OCI-LY7 (cell line): Measurements from ENCODE around the gene IRF2. TPM values are rescaled to one million over a fixed set of nuclear protein-coding genes. Genes with fewer than 3 reads are reported as not detected.
"Not testable (repeated sequence)": the region's sequence is repeated elsewhere in the genome, so short reads cannot be mapped to it uniquely, and the experiment has no call there.

Source experiments
- BruUV-seq: library from RNA; stranded (reverse); fragments of 400-500 nt; replicated peaks from 2 replicates; lab custom pipeline; 2021; lab: Mats Ljungman, UMichigan
- CTCF ChIA-PET: fragments of 300-600 bp; sonication (Branson Sonifier 250); formaldehyde crosslinking; loops from one replicate; lab custom pipeline; 2022; ENCODE audit warnings: antibody characterized with exemption; ENCODE audit not compliant: unreplicated experiment; lab: Charles Lee
- POLR2A ChIA-PET: fragments of 300-600 bp; sonication (Branson Sonifier 250); formaldehyde crosslinking; loops from one replicate; lab custom pipeline; 2022; ENCODE audit warnings: antibody characterized with exemption; lab: Charles Lee
- DNase-seq: peaks from one replicate; pipeline ENCODE4 v3.0.0-alpha.2; 2015; ENCODE audit warnings: low spot score
- H2AFZ ChIP-seq: fragments of 200-600 bp; sonication (generic), shearing (Covaris generic); 2 replicates; pipeline ENCODE4 v1.6.1; 2014; ENCODE audit warnings: mild to moderate bottlenecking, antibody characterized with exemption, low read length, moderate library complexity
- H3K27ac ChIP-seq: fragments of 200-600 bp; sonication (generic); 2 replicates; pipeline ENCODE4 v1.5.1; 2014; ENCODE audit warnings: mixed run types, low read depth, mild to moderate bottlenecking, moderate library complexity, low read length, inconsistent platforms; ENCODE audit not compliant: poor library complexity, severe bottlenecking
- H3K36me3 ChIP-seq: fragments of 200-600 bp; sonication (generic); 2 replicates; pipeline ENCODE4 v1.6.1; 2014; ENCODE audit warnings: mild to moderate bottlenecking, antibody characterized with exemption, low read length, moderate library complexity, mixed read lengths; ENCODE audit not compliant: insufficient read depth
- H3K4me1 ChIP-seq: fragments of 200-600 bp; sonication (generic); 2 replicates; pipeline ENCODE4 v1.5.1; 2014; ENCODE audit warnings: mild to moderate bottlenecking, low read length; ENCODE audit not compliant: insufficient read depth, poor library complexity, severe bottlenecking
- H3K4me2 ChIP-seq: fragments of 200-600 bp; sonication (generic); 2 replicates; pipeline ENCODE4 v1.6.1; 2014; ENCODE audit warnings: mild to moderate bottlenecking, low read length
- H3K4me3 ChIP-seq: fragments of 200-600 bp; sonication (generic); 2 replicates; pipeline ENCODE4 v1.5.1; 2014; ENCODE audit warnings: mild to moderate bottlenecking, low read depth, low read length; ENCODE audit not compliant: poor library complexity, severe bottlenecking
- H3K79me2 ChIP-seq: fragments of 200-600 bp; sonication (generic); 2 replicates; pipeline ENCODE4 v1.6.1; 2016; ENCODE audit warnings: low read depth, mild to moderate bottlenecking, low read length, moderate library complexity, mixed read lengths; ENCODE audit not compliant: insufficient read depth
- H3K9me2 ChIP-seq: fragments of 200-600 bp; sonication (generic); 2 replicates; pipeline ENCODE4 v1.6.1; 2016; ENCODE audit warnings: mild to moderate bottlenecking, low read length, mixed read lengths; ENCODE audit not compliant: insufficient read depth
- H3K9me3 ChIP-seq: fragments of 200-600 bp; sonication (generic); 2 replicates; pipeline ENCODE4 v1.6.1; 2014; ENCODE audit warnings: mild to moderate bottlenecking, mixed run types, low read length, mixed read lengths
- H4K20me1 ChIP-seq: fragments of 200-600 bp; sonication (generic); 2 replicates; pipeline ENCODE4 v1.6.1; 2014; ENCODE audit warnings: mild to moderate bottlenecking, antibody characterized with exemption, low read length, moderate library complexity, mixed read lengths; ENCODE audit not compliant: insufficient read depth
- EZH2phosphoT487 ChIP-seq: fragments of 200-600 bp; sonication (generic); IDR thresholded peaks from 2 replicates; pipeline ENCODE4 v1.6.1; 2018; ENCODE audit warnings: low read depth, borderline replicate concordance, mild to moderate bottlenecking, mixed run types, antibody characterized with exemption, low read length, moderate library complexity, mixed read lengths
- intact Hi-C: fragments of 100-400 bp; cut with micrococcal nuclease; formaldehyde crosslinking; loops from one replicate; pipeline ENCODE4 v1.10.0; 2022; ENCODE audit not compliant: unreplicated experiment
- total RNA-seq, 2 experiments: library from RNA; depleted of rRNA in 1 of 2; stranded (reverse); fragments of >200 nt in 1 of 2; shearing (Covaris generic) in 1 of 2; gene quantifications; 2 replicates each; pipeline ENCODE4 v1.2.3, GENCODE V29; 2014 to 2022
- TF ChIP-seq, protein P1 (sequence below): fragments of 200-600 bp; sonication (generic); conservative IDR thresholded peaks from 2 replicates; pipeline ENCODE4 v1.5.1; 2014; ENCODE audit warnings: mild to moderate bottlenecking, antibody characterized with exemption, low read length, moderate library complexity, mixed read lengths

IRF2 gene
- total RNA-seq, 2 experiments from 2014 or later, result 32.3 to 37.8 TPM

DNA sequence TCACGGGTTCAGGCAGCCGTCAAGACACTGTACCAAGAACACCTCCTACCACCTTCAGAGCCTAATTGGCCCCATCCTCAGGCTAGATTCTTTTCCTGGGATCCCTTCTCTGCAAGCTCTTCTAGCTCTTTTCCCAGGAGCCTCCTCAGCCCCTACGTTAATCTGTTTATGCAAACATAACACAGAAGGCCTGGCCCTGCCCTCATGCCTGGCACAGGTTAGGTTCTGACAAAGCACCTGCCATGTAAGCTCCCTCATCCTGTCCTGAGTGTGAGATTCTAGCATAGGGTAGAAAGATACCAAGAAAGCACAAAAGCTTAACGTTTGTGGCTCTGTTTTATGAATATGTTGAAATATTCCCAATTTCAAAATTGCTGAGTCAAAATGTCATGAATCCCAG, 93.6 kb downstream of the IRF2 start:
- Histone ChIP-seq H3K4me2 (no peak overlapping the region), H3K4me1 (peaks cover 43% of the 10 kb centered on the region), H3K9me3 (no peaks in the 10 kb centered on the region; the same call in 1 of the 2 replicates), H3K79me2 (no peaks in the 10 kb centered on the region), H2AFZ (no peak overlapping the region), H3K36me3 (peaks cover 11% of the 10 kb centered on the region; the same call in 1 of the 2 replicates), H3K9me2 (no peaks in the 10 kb centered on the region), H4K20me1 (0 out of 2 replicates have a peak, but pooled peaks cover 6% of the 10 kb centered on the region), H3K27ac (no peak overlapping the region), H3K4me3 (no peak overlapping the region)
- TF ChIP-seq, protein P1, sequence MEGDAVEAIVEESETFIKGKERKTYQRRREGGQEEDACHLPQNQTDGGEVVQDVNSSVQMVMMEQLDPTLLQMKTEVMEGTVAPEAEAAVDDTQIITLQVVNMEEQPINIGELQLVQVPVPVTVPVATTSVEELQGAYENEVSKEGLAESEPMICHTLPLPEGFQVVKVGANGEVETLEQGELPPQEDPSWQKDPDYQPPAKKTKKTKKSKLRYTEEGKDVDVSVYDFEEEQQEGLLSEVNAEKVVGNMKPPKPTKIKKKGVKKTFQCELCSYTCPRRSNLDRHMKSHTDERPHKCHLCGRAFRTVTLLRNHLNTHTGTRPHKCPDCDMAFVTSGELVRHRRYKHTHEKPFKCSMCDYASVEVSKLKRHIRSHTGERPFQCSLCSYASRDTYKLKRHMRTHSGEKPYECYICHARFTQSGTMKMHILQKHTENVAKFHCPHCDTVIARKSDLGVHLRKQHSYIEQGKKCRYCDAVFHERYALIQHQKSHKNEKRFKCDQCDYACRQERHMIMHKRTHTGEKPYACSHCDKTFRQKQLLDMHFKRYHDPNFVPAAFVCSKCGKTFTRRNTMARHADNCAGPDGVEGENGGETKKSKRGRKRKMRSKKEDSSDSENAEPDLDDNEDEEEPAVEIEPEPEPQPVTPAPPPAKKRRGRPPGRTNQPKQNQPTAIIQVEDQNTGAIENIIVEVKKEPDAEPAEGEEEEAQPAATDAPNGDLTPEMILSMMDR, result no peak
- no peak for TF ChIP-seq EZH2phosphoT487
- ChIA-PET POLR2A (interaction anchor here (0.6 to 3.3 kb wide), 11 partner anchors 10 to 1092 kb away, joined by 3 to 12 read pairs (median 5); no protein-coding TSS in a partner anchor), CTCF (interaction anchor here (1.5 kb wide), 1 partner anchor 37 kb away, joined by 3 read pairs; no protein-coding TSS in a partner anchor)
- BruUV-seq, result no TSS peak
- intact Hi-C loops, result no loop called here
- DNase-seq, result no peak

DNA sequence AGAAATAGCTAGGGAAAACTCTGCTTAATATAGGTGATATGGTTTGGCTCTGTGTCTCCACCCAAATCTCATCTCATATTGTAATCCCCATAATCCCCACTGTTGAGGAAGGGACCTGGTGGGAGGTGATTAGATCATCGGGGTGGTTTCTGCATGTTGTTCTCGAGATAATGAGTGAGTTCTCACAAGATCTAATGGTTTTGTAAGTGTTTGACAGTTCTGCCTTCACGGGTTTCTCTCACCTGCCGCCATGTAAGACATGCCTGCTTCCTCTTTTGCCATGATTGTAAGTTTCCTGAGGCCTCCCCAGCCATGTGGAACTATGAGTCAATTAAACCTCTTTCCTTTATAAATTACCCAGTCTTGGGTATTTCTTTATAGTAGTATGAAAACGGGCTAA, 94.1 kb downstream of the IRF2 start:
- H3K36me3 ChIP-seq, H3K4me2 ChIP-seq, H2AFZ ChIP-seq, H3K79me2 ChIP-seq, H3K9me2 ChIP-seq, H3K4me3 ChIP-seq, DNase-seq, H3K27ac ChIP-seq, BruUV-seq, intact Hi-C loops, H3K9me3 ChIP-seq, H4K20me1 ChIP-seq: not testable (repeated sequence)
- H3K4me1 ChIP-seq, result peaks cover 38% of the 10 kb centered on the region
- POLR2A ChIA-PET, result interaction anchor here (1.0 to 1.8 kb wide), 4 partner anchors 9 to 115 kb away, joined by 3 to 12 read pairs (median 5); no protein-coding TSS in a partner anchor
- CTCF ChIA-PET, result interaction anchor here (1.5 kb wide), 1 partner anchor 37 kb away, joined by 3 read pairs; no protein-coding TSS in a partner anchor

DNA sequence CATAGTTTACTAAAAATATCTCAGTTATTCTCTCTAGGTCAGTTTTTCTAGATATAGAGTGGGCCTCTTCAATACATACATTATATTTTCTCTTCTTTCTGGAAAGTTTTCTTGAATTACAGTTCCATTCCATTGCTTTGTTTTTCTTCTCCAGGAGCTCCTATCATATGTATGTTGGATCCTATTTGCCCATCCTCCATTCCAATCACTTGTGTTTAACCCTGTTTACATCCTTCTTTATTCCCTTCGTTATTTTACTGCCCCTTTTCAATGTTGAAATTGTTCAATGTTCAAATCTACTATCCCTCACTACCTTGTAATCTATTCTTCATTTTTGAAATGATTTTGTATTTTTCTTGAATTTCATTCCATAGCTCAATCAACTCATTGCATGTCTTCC, 97.4 kb downstream of the IRF2 start:
- H3K9me3 ChIP-seq, result peaks cover 9% of the 10 kb centered on the region; the same call in 1 of the 2 replicates
- DNase-seq, result no peak
- BruUV-seq, result no TSS peak
- peaks cover 7% of the 10 kb centered on the region; the same call in 1 of the 2 replicates for H3K36me3 ChIP-seq
- intact Hi-C loops, result no loop called here
- H3K4me3 ChIP-seq, result no peak overlapping the region
- no peak for TF ChIP-seq EZH2phosphoT487
- TF ChIP-seq, protein P1, result no peak
- H3K9me2 ChIP-seq, result no peaks in the 10 kb centered on the region
- ChIA-PET CTCF (interaction anchor here (0.6 kb wide), 2 partner anchors 11 to 17 kb away, joined by 3 to 10 read pairs; no protein-coding TSS in a partner anchor), POLR2A (interaction anchor here (0.8 to 1.9 kb wide), 11 partner anchors 9 to 114 kb away, joined by 3 to 6 read pairs (median 4); partner anchors contain the start of gene IRF2)
- no peak overlapping the region for H3K4me2 ChIP-seq
- no peaks in the 10 kb centered on the region for H3K79me2 ChIP-seq
- H4K20me1 ChIP-seq, result no peaks in the 10 kb centered on the region
- H3K27ac ChIP-seq, result no peak overlapping the region
- peaks cover 15% of the 10 kb centered on the region for H3K4me1 ChIP-seq
- H2AFZ ChIP-seq, result no peak overlapping the region
